Measurements from ENCODE around the gene LGALS12.

- no peak for TF ChIP-seq POLR2A (IDR thresholded peaks at IDR 0.05; ENCODE audit: low read length)
- no peak for TF ChIP-seq CTCF (IDR thresholded peaks at IDR 0.05)
- no peak for TF ChIP-seq HEYL (CRISPR knock-in tag; IDR thresholded peaks at IDR 0.05)
- TF ChIP-seq RFX5 (IDR thresholded peaks at IDR 0.05): no peak
- TF ChIP-seq MAX (IDR thresholded peaks at IDR 0.05): no peak
- TF ChIP-seq PHF8 (IDR thresholded peaks at IDR 0.05; ENCODE audit: borderline replicate concordance, low read depth): no peak
- no peak for TF ChIP-seq RCOR1 (IDR thresholded peaks at IDR 0.05; ENCODE audit: low read depth, low read length)
- TF ChIP-seq RAD21 (conservative IDR thresholded peaks at IDR 0.05 in 1 of 2, IDR thresholded peaks at IDR 0.05 in 1 of 2): no peak
- no peak for TF ChIP-seq HMGXB4 (CRISPR knock-in tag; IDR thresholded peaks at IDR 0.05; ENCODE audit: borderline replicate concordance)
- no peak for TF ChIP-seq REST (IDR thresholded peaks at IDR 0.05)
- TF ChIP-seq EHMT2 (IDR thresholded peaks at IDR 0.05; ENCODE audit: low read depth): no peak
- no peak for TF ChIP-seq MYC (IDR thresholded peaks at IDR 0.05; ENCODE audit: borderline replicate concordance, low read length)
These were observed 52.7 kb downstream of the LGALS12 start for GRCh38 chr11:63558459-63559157.
